GM23338 (cell line): Measurements from ENCODE around the gene RRH. TPM values are rescaled to one million over a fixed set of nuclear protein-coding genes. Genes with fewer than 3 reads are reported as not detected.

Experiments
- ATAC-seq: fragments of 200-7000 bp; cut with Tn5 transposase; 3 replicates; pipeline ENCODE4 v1.9.1; 2020
- DNase-seq: peaks from one replicate; pipeline ENCODE4 v3.0.0-alpha.2; 2015; ENCODE audit warnings: low spot score
- H2AFZ ChIP-seq: fragments of 200-600 bp; sonication (generic); 2 replicates; pipeline ENCODE4 v1.8.0; 2016; ENCODE audit warnings: antibody characterized with exemption, mild to moderate bottlenecking, moderate library complexity
- H3F3A ChIP-seq: fragments of 200-600 bp; sonication (generic); replicated peaks from 2 replicates; pipeline ENCODE4 v1.8.0; 2017; ENCODE audit warnings: antibody characterized with exemption, mixed run types, low read depth
- H3K27ac ChIP-seq: fragments of 200-600 bp; sonication (generic); 2 replicates; pipeline ENCODE4 v1.6.1; 2016; ENCODE audit warnings: low read depth
- H3K27me3 ChIP-seq: fragments of 200-600 bp; sonication (generic); 2 replicates; pipeline ENCODE4 v1.8.0; 2016; ENCODE audit warnings: mild to moderate bottlenecking, mixed run types, moderate library complexity; ENCODE audit not compliant: insufficient read depth
- H3K36me3 ChIP-seq: fragments of 200-600 bp; sonication (generic); 2 replicates; pipeline ENCODE4 v1.8.0; 2016; ENCODE audit warnings: mild to moderate bottlenecking; ENCODE audit not compliant: insufficient read depth
- H3K4me1 ChIP-seq: fragments of 200-600 bp; sonication (generic); 2 replicates; pipeline ENCODE4 v1.8.0; 2016; ENCODE audit warnings: mild to moderate bottlenecking, moderate library complexity; ENCODE audit not compliant: insufficient read depth
- H3K4me2 ChIP-seq: fragments of 200-600 bp; sonication (generic); 2 replicates; pipeline ENCODE4 v1.7.1; 2017; ENCODE audit warnings: mixed run types
- H3K4me3 ChIP-seq: fragments of 200-600 bp; sonication (generic); 2 replicates; pipeline ENCODE4 v1.6.1; 2016; ENCODE audit warnings: mixed run types
- H3K79me2 ChIP-seq: fragments of 200-600 bp; sonication (generic); replicated peaks from 2 replicates; pipeline ENCODE4 v1.8.0; 2017; ENCODE audit warnings: mild to moderate bottlenecking; ENCODE audit not compliant: insufficient read depth
- H3K9me2 ChIP-seq: fragments of 200-600 bp; sonication (generic); 2 replicates; pipeline ENCODE4 v1.8.0; 2017; ENCODE audit not compliant: insufficient read depth
- H4K20me1 ChIP-seq: fragments of 200-600 bp; sonication (generic); replicated peaks from 2 replicates; pipeline ENCODE4 v1.8.0; 2017; ENCODE audit warnings: mild to moderate bottlenecking; ENCODE audit not compliant: insufficient read depth
- H3K27ac Mint-ChIP-seq: 2 replicates; pipeline ENCODE4 v1.8.0; 2020; ENCODE audit warnings: inconsistent platforms, mild to moderate bottlenecking, moderate library complexity, mixed read lengths
- H3K27me3 Mint-ChIP-seq: 3 replicates; pipeline ENCODE4 v1.8.0; 2022; ENCODE audit warnings: low read depth, mild to moderate bottlenecking, moderate library complexity, mixed read lengths, inconsistent platforms; ENCODE audit not compliant: insufficient read depth, poor library complexity
- H3K36me3 Mint-ChIP-seq: 3 replicates; pipeline ENCODE4 v1.8.0; 2021; ENCODE audit warnings: low read depth, mild to moderate bottlenecking, inconsistent platforms, moderate library complexity, mixed read lengths
- H3K4me1 Mint-ChIP-seq: 3 replicates; pipeline ENCODE4 v1.8.0; 2020; ENCODE audit warnings: mild to moderate bottlenecking, inconsistent platforms, mixed read lengths
- H3K4me3 Mint-ChIP-seq: 3 replicates; pipeline ENCODE4 v1.8.0; 2021; ENCODE audit warnings: moderate library complexity, mild to moderate bottlenecking, inconsistent platforms, mixed read lengths
- H3K9me3 Mint-ChIP-seq: 3 replicates; pipeline ENCODE4 v1.8.0; 2020; ENCODE audit warnings: moderate library complexity, mild to moderate bottlenecking, inconsistent platforms, mixed read lengths
- CREB1 ChIP-seq: fragments of 250-450 bp; sonication (Bioruptor Pico); IDR thresholded peaks from 2 replicates; pipeline ENCODE4 v1.5.0; 2020; ENCODE audit warnings: low read depth, mild to moderate bottlenecking, moderate library complexity
- EZH2 ChIP-seq: fragments of 200-600 bp; sonication (generic); IDR thresholded peaks from one replicate; pipeline ENCODE4 v1.8.0; 2017; ENCODE audit warnings: antibody characterized with exemption, mild to moderate bottlenecking, low read depth; ENCODE audit not compliant: unreplicated experiment
- EZH2phosphoT487 ChIP-seq: fragments of 200-600 bp; sonication (generic); IDR thresholded peaks from one replicate; pipeline ENCODE4 v1.8.1; 2018; ENCODE audit warnings: antibody characterized with exemption; ENCODE audit not compliant: unreplicated experiment
- JUNB ChIP-seq: IDR thresholded peaks from one replicate; pipeline ENCODE4 v1.6.1; 2016; ENCODE audit warnings: antibody characterized with exemption; ENCODE audit not compliant: unreplicated experiment
- NANOG ChIP-seq: IDR thresholded peaks from 2 replicates; pipeline ENCODE4 v1.6.1; 2016; ENCODE audit warnings: antibody characterized with exemption, borderline replicate concordance
- POLR2AphosphoS5 ChIP-seq: IDR thresholded peaks from 2 replicates; pipeline ENCODE4 v1.6.1; 2016; ENCODE audit warnings: antibody characterized with exemption, low read depth
- STAT1 ChIP-seq: IDR thresholded peaks from one replicate; pipeline ENCODE4 v1.6.1; 2016; ENCODE audit warnings: antibody characterized with exemption; ENCODE audit not compliant: unreplicated experiment
- ZNF114 ChIP-seq: fragments of 250-450 bp; sonication (Bioruptor Pico); IDR thresholded peaks from 2 replicates; pipeline ENCODE4 v1.5.0; 2020; ENCODE audit warnings: mild to moderate bottlenecking, moderate library complexity
- ZNF331 ChIP-seq: fragments of 250-450 bp; sonication (Bioruptor Pico); IDR thresholded peaks from 2 replicates; pipeline ENCODE4 v1.5.0; 2020; ENCODE audit warnings: low read depth, mild to moderate bottlenecking, moderate library complexity
- polyA plus RNA-seq: library from polyadenylated mRNA; unstranded; fragments of >200 nt; fragmentation: Nextera tagmentation; extraction: Ambion mirVana; gene quantifications from 2 replicates; pipeline ENCODE4 v1.2.1, GENCODE V29; 2016
- total RNA-seq: library from RNA; depleted of rRNA; stranded (reverse); fragments of >200 nt; shearing (Covaris generic); gene quantifications from 2 replicates; pipeline ENCODE4 v1.2.3, GENCODE V29; 2014
- TF ChIP-seq, protein P1 (sequence below): IDR thresholded peaks from 2 replicates; pipeline ENCODE4 v1.6.1; 2016; ENCODE audit warnings: antibody characterized with exemption
- TF ChIP-seq, protein P2 (sequence below), 2 experiments: fragments of 200-600 bp in 1 of 2; sonication (generic) in 1 of 2; conservative IDR thresholded peaks; 2 replicates each; pipeline versions ENCODE4 v1.5.1 to v1.6.1; 2016 to 2017; ENCODE audit warnings: antibody characterized with exemption in 2 of 2, low read depth in 2 of 2, mild to moderate bottlenecking in 2 of 2, moderate library complexity in 1 of 2
- TF ChIP-seq, protein P3 (sequence below): fragments of 250-450 bp; sonication (Bioruptor Pico); IDR thresholded peaks from 2 replicates; pipeline ENCODE4 v1.5.0; 2020; ENCODE audit warnings: mild to moderate bottlenecking, moderate library complexity
- TF ChIP-seq, protein P4 (sequence below): IDR thresholded peaks from one replicate; pipeline ENCODE4 v1.6.1; 2018; ENCODE audit warnings: antibody characterized with exemption; ENCODE audit not compliant: unreplicated experiment

The RRH gene
- total and polyA plus RNA-seq, 2 experiments from 2014 or later = not detected

DNA sequence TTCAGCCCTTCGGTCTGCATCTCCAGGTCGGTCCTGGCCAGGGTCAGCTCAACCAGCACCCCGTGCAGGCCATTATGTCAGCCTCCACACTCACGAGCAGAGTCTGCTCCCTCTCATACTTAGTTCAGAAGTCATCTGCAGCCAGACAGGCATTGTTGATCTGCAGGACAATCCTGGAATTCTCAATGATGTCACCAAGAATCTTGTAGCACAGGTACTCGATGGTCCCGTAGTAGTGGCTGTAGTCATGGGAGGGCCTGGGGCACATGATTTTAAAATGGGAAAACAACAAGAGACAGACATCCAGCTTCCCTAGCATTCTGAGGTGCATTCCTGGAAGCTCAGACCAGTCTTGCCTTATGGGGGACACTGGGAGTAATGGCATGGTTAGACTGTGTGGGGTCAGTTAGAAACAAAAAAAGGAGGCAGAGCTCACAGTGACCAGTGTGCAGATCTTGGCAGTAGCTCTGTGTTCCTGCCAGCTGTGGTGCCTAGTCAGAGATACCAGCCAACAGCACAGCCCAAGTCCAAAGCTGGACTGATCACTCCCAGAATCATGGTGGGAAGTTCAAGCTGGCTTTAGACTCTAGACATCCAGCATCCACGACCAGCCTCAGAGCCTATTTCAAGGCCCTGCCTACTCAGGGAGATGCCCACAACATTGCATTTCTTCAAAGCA, 52.0 kb downstream of the RRH start:
- no peak for TF ChIP-seq EZH2phosphoT487
- TF ChIP-seq, protein P1, sequence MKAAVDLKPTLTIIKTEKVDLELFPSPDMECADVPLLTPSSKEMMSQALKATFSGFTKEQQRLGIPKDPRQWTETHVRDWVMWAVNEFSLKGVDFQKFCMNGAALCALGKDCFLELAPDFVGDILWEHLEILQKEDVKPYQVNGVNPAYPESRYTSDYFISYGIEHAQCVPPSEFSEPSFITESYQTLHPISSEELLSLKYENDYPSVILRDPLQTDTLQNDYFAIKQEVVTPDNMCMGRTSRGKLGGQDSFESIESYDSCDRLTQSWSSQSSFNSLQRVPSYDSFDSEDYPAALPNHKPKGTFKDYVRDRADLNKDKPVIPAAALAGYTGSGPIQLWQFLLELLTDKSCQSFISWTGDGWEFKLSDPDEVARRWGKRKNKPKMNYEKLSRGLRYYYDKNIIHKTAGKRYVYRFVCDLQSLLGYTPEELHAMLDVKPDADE = no peak
- TF ChIP-seq EZH2 = no peak
- TF ChIP-seq CREB1 (CRISPR knock-in tag) = no peak
- TF ChIP-seq, protein P2, sequence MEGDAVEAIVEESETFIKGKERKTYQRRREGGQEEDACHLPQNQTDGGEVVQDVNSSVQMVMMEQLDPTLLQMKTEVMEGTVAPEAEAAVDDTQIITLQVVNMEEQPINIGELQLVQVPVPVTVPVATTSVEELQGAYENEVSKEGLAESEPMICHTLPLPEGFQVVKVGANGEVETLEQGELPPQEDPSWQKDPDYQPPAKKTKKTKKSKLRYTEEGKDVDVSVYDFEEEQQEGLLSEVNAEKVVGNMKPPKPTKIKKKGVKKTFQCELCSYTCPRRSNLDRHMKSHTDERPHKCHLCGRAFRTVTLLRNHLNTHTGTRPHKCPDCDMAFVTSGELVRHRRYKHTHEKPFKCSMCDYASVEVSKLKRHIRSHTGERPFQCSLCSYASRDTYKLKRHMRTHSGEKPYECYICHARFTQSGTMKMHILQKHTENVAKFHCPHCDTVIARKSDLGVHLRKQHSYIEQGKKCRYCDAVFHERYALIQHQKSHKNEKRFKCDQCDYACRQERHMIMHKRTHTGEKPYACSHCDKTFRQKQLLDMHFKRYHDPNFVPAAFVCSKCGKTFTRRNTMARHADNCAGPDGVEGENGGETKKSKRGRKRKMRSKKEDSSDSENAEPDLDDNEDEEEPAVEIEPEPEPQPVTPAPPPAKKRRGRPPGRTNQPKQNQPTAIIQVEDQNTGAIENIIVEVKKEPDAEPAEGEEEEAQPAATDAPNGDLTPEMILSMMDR (conservative IDR thresholded peaks at IDR 0.05; ENCODE audit: low read depth in 2 of 2) = no peak
- TF ChIP-seq ZNF114 (CRISPR knock-in tag) = no peak
- no peak for TF ChIP-seq NANOG
- TF ChIP-seq POLR2AphosphoS5 = no peak
- TF ChIP-seq, protein P3, sequence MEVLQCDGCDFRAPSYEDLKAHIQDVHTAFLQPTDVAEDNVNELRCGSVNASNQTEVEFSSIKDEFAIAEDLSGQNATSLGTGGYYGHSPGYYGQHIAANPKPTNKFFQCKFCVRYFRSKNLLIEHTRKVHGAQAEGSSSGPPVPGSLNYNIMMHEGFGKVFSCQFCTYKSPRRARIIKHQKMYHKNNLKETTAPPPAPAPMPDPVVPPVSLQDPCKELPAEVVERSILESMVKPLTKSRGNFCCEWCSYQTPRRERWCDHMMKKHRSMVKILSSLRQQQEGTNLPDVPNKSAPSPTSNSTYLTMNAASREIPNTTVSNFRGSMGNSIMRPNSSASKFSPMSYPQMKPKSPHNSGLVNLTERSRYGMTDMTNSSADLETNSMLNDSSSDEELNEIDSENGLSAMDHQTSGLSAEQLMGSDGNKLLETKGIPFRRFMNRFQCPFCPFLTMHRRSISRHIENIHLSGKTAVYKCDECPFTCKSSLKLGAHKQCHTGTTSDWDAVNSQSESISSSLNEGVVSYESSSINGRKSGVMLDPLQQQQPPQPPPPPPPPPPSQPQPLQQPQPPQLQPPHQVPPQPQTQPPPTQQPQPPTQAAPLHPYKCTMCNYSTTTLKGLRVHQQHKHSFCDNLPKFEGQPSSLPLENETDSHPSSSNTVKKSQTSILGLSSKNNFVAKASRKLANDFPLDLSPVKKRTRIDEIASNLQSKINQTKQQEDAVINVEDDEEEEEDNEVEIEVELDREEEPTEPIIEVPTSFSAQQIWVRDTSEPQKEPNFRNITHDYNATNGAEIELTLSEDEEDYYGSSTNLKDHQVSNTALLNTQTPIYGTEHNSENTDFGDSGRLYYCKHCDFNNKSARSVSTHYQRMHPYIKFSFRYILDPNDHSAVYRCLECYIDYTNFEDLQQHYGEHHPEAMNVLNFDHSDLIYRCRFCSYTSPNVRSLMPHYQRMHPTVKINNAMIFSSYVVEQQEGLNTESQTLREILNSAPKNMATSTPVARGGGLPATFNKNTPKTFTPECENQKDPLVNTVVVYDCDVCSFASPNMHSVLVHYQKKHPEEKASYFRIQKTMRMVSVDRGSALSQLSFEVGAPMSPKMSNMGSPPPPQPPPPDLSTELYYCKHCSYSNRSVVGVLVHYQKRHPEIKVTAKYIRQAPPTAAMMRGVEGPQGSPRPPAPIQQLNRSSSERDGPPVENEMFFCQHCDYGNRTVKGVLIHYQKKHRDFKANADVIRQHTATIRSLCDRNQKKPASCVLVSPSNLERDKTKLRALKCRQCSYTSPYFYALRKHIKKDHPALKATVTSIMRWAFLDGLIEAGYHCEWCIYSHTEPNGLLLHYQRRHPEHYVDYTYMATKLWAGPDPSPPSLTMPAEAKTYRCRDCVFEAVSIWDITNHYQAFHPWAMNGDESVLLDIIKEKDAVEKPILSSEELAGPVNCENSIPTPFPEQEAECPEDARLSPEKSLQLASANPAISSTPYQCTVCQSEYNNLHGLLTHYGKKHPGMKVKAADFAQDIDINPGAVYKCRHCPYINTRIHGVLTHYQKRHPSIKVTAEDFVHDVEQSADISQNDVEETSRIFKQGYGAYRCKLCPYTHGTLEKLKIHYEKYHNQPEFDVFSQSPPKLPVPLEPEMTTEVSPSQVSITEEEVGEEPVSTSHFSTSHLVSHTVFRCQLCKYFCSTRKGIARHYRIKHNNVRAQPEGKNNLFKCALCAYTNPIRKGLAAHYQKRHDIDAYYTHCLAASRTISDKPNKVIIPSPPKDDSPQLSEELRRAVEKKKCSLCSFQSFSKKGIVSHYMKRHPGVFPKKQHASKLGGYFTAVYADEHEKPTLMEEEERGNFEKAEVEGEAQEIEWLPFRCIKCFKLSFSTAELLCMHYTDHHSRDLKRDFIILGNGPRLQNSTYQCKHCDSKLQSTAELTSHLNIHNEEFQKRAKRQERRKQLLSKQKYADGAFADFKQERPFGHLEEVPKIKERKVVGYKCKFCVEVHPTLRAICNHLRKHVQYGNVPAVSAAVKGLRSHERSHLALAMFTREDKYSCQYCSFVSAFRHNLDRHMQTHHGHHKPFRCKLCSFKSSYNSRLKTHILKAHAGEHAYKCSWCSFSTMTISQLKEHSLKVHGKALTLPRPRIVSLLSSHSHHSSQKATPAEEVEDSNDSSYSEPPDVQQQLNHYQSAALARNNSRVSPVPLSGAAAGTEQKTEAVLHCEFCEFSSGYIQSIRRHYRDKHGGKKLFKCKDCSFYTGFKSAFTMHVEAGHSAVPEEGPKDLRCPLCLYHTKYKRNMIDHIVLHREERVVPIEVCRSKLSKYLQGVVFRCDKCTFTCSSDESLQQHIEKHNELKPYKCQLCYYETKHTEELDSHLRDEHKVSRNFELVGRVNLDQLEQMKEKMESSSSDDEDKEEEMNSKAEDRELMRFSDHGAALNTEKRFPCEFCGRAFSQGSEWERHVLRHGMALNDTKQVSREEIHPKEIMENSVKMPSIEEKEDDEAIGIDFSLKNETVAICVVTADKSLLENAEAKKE (CRISPR knock-in tag) = no peak
- TF ChIP-seq JUNB = no peak
- TF ChIP-seq ZNF331 (CRISPR knock-in tag) = no peak
- no peak for TF ChIP-seq STAT1
- TF ChIP-seq, protein P4, sequence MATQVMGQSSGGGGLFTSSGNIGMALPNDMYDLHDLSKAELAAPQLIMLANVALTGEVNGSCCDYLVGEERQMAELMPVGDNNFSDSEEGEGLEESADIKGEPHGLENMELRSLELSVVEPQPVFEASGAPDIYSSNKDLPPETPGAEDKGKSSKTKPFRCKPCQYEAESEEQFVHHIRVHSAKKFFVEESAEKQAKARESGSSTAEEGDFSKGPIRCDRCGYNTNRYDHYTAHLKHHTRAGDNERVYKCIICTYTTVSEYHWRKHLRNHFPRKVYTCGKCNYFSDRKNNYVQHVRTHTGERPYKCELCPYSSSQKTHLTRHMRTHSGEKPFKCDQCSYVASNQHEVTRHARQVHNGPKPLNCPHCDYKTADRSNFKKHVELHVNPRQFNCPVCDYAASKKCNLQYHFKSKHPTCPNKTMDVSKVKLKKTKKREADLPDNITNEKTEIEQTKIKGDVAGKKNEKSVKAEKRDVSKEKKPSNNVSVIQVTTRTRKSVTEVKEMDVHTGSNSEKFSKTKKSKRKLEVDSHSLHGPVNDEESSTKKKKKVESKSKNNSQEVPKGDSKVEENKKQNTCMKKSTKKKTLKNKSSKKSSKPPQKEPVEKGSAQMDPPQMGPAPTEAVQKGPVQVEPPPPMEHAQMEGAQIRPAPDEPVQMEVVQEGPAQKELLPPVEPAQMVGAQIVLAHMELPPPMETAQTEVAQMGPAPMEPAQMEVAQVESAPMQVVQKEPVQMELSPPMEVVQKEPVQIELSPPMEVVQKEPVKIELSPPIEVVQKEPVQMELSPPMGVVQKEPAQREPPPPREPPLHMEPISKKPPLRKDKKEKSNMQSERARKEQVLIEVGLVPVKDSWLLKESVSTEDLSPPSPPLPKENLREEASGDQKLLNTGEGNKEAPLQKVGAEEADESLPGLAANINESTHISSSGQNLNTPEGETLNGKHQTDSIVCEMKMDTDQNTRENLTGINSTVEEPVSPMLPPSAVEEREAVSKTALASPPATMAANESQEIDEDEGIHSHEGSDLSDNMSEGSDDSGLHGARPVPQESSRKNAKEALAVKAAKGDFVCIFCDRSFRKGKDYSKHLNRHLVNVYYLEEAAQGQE = no peak
- Histone ChIP-seq H3F3A (no peaks in the 10 kb centered on the region), H4K20me1 (no peaks in the 10 kb centered on the region), H3K9me2 (no peaks in the 10 kb centered on the region), H3K27me3 (no peaks in the 10 kb centered on the region), H3K79me2 (no peaks in the 10 kb centered on the region), H2AFZ (no peak overlapping the region), H3K27ac (no peak overlapping the region), H3K4me1 (no peaks in the 10 kb centered on the region), H3K4me2 (no peak overlapping the region), H3K4me3 (no peak overlapping the region), H3K36me3 (no peaks in the 10 kb centered on the region)
- no peak overlapping the region for H3K4me3 Mint-ChIP-seq
- H3K9me3 Mint-ChIP-seq = no peaks in the 10 kb centered on the region; the same call in 2 of the 3 replicates
- H3K27me3 Mint-ChIP-seq = peaks cover 3% of the 10 kb centered on the region
- DNase-seq = no peak
- no peak for ATAC-seq
- H3K36me3 Mint-ChIP-seq = no peaks in the 10 kb centered on the region
- H3K27ac Mint-ChIP-seq = no peak overlapping the region
- H3K4me1 Mint-ChIP-seq = no peaks in the 10 kb centered on the region; the same call in 2 of the 3 replicates
